Activated T-helper 1 cell treated with anti-CD3 and anti-CD28 coated beads, Interleukin-12 subunit alpha, Interleukin-12 subunit beta, Interleukin-2, Interleukin-4 antibody, amounts not matched to agents 30 ng/mL and 10 ng/mL and 1 ng/mL, durations not matched to agents 14 hours and 24 hours and 36 hours (primary cell): Measurements from ENCODE around the gene ARHGAP12. TPM values are rescaled to one million over a fixed set of nuclear protein-coding genes. Genes with fewer than 3 reads are reported as not detected.
"Not testable (repeated sequence)": the region's sequence is repeated elsewhere in the genome, so short reads cannot be mapped to it uniquely, and the experiment has no call there.

Source experiments
- DNase-seq: peaks from one replicate; pipeline ENCODE4 v3.0.0; 2021; ENCODE audit warnings: low spot score
- H3K27ac Mint-ChIP-seq: one replicate; pipeline ENCODE4 v1.8.0; 2021; ENCODE audit warnings: mild to moderate bottlenecking, mixed read lengths
- H3K27me3 Mint-ChIP-seq: one replicate; pipeline ENCODE4 v1.8.0; 2022; ENCODE audit warnings: mild to moderate bottlenecking, moderate library complexity, mixed read lengths; ENCODE audit not compliant: insufficient read depth
- H3K36me3 Mint-ChIP-seq: one replicate; pipeline ENCODE4 v1.8.0; 2021; ENCODE audit warnings: low read depth, mixed read lengths
- H3K4me1 Mint-ChIP-seq: one replicate; pipeline ENCODE4 v1.8.0; 2021; ENCODE audit warnings: low read depth, mixed read lengths
- H3K4me3 Mint-ChIP-seq: one replicate; pipeline ENCODE4 v1.8.0; 2021; ENCODE audit warnings: mild to moderate bottlenecking, moderate library complexity, mixed read lengths
- H3K9me3 Mint-ChIP-seq: one replicate; pipeline ENCODE4 v1.8.0; 2021; ENCODE audit warnings: mixed read lengths
- intact Hi-C: fragments of 100-400 bp; cut with micrococcal nuclease; formaldehyde crosslinking; loops from one replicate; pipeline ENCODE4 v1.15.1; 2024
- total RNA-seq: library from RNA; stranded (reverse); gene quantifications from 2 replicates; pipeline ENCODE4 v1.2.3, GENCODE V29; 2022

Gene ARHGAP12
- total RNA-seq, 1 donor from 2014 or later: 3.5 TPM

GRCh38 chr10:31912289-31912688 is 16.3 kb downstream of the ARHGAP12 start:
- Mint-ChIP-seq H3K4me1 (peaks cover 10% of the 10 kb centered on the region), H3K27ac (no peak overlapping the region), H3K4me3 (no peak overlapping the region), H3K9me3 (no peaks in the 10 kb centered on the region), H3K36me3 (peaks cover 10% of the 10 kb centered on the region), H3K27me3 (no peaks in the 10 kb centered on the region)
- no peak for DNase-seq
- intact Hi-C loops: no loop called here

GRCh38 chr10:31910016-31910415 is 18.6 kb downstream of the ARHGAP12 start:
- no peak for DNase-seq
- Mint-ChIP-seq H3K27me3 (no peaks in the 10 kb centered on the region), H3K27ac (no peak overlapping the region), H3K4me3 (no peak overlapping the region), H3K4me1 (peaks cover 10% of the 10 kb centered on the region), H3K9me3 (no peaks in the 10 kb centered on the region), H3K36me3 (peaks cover 12% of the 10 kb centered on the region)
- intact Hi-C loops: no loop called here

- H3K9me3 Mint-ChIP-seq: no peaks in the 10 kb centered on the region
- H3K36me3 Mint-ChIP-seq: peaks cover 12% of the 10 kb centered on the region
- no peak overlapping the region for H3K27ac Mint-ChIP-seq
- DNase-seq: no peak
- peaks cover 4% of the 10 kb centered on the region for H3K4me1 Mint-ChIP-seq
- H3K27me3 Mint-ChIP-seq: no peaks in the 10 kb centered on the region
- intact Hi-C loops: no loop called here
- H3K4me3 Mint-ChIP-seq: no peak overlapping the region
Measured at GRCh38 chr10:31908157-31908556, 20.5 kb downstream of the ARHGAP12 start.

GRCh38 chr10:31906039-31906438 is 22.6 kb downstream of the ARHGAP12 start:
- H3K27me3 Mint-ChIP-seq: no peaks in the 10 kb centered on the region
- no peak overlapping the region for H3K4me3 Mint-ChIP-seq
- H3K27ac Mint-ChIP-seq: no peak overlapping the region
- no peaks in the 10 kb centered on the region for H3K4me1 Mint-ChIP-seq
- peaks cover 12% of the 10 kb centered on the region for H3K36me3 Mint-ChIP-seq
- intact Hi-C loops: no loop called here
- H3K9me3 Mint-ChIP-seq: no peaks in the 10 kb centered on the region
- DNase-seq: no peak

- Mint-ChIP-seq H3K4me3 (no peak overlapping the region), H3K9me3 (no peaks in the 10 kb centered on the region), H3K4me1 (no peaks in the 10 kb centered on the region), H3K27ac (no peak overlapping the region), H3K27me3 (no peaks in the 10 kb centered on the region), H3K36me3 (peaks cover 13% of the 10 kb centered on the region)
- DNase-seq: no peak
- intact Hi-C loops: no loop called here
Measured at GRCh38 chr10:31905586-31905985, 23.0 kb downstream of the ARHGAP12 start.

- intact Hi-C loops: no loop called here
- H3K4me1 Mint-ChIP-seq: no peaks in the 10 kb centered on the region
Measured at GRCh38 chr10:31902625-31903024, 26.0 kb downstream of the ARHGAP12 start.

GRCh38 chr10:31897506-31897905 is 31.1 kb downstream of the ARHGAP12 start:
- no peaks in the 10 kb centered on the region for H3K27me3 Mint-ChIP-seq
- peaks cover 9% of the 10 kb centered on the region for H3K9me3 Mint-ChIP-seq
- no peaks in the 10 kb centered on the region for H3K4me1 Mint-ChIP-seq
- intact Hi-C loops: no loop called here
- no peak overlapping the region for H3K4me3 Mint-ChIP-seq
- H3K27ac Mint-ChIP-seq: no peak overlapping the region
- peaks cover 9% of the 10 kb centered on the region for H3K36me3 Mint-ChIP-seq
- DNase-seq: no peak

More at GRCh38 chr10:31902625-31903024, 26.0 kb downstream of the ARHGAP12 start:
- H3K27me3 Mint-ChIP-seq: no peaks in the 10 kb centered on the region
- H3K9me3 Mint-ChIP-seq: no peaks in the 10 kb centered on the region
- peaks cover 8% of the 10 kb centered on the region for H3K36me3 Mint-ChIP-seq
- no peak overlapping the region for H3K4me3 Mint-ChIP-seq
- H3K27ac Mint-ChIP-seq: no peak overlapping the region
- DNase-seq: no peak

GRCh38 chr10:31896968-31897384 is 31.7 kb downstream of the ARHGAP12 start:
- intact Hi-C loops: no loop called here
- Mint-ChIP-seq H3K9me3 (peaks cover 12% of the 10 kb centered on the region), H3K27ac (no peak overlapping the region), H3K4me3 (no peak overlapping the region), H3K27me3 (no peaks in the 10 kb centered on the region), H3K4me1 (no peaks in the 10 kb centered on the region), H3K36me3 (peaks cover 9% of the 10 kb centered on the region)
- DNase-seq: no peak

- H3K4me1 Mint-ChIP-seq, intact Hi-C loops, DNase-seq, H3K36me3 Mint-ChIP-seq, H3K4me3 Mint-ChIP-seq, H3K27me3 Mint-ChIP-seq, H3K27ac Mint-ChIP-seq: not testable (repeated sequence)
- peaks cover 12% of the 10 kb centered on the region for H3K9me3 Mint-ChIP-seq
Measured at GRCh38 chr10:31895722-31896121, 32.9 kb downstream of the ARHGAP12 start.

GRCh38 chr10:31888442-31888841 is 40.2 kb downstream of the ARHGAP12 start:
- intact Hi-C loops: no loop called here
- Mint-ChIP-seq H3K27ac (no peak overlapping the region), H3K9me3 (peaks cover 11% of the 10 kb centered on the region), H3K4me1 (no peaks in the 10 kb centered on the region), H3K27me3 (no peaks in the 10 kb centered on the region), H3K4me3 (no peak overlapping the region), H3K36me3 (peaks cover 5% of the 10 kb centered on the region)
- no peak for DNase-seq

- H3K9me3 Mint-ChIP-seq: peaks cover 6% of the 10 kb centered on the region
- no peak for DNase-seq
- no peaks in the 10 kb centered on the region for H3K4me1 Mint-ChIP-seq
- H3K4me3 Mint-ChIP-seq: no peak overlapping the region
- no peaks in the 10 kb centered on the region for H3K27me3 Mint-ChIP-seq
- intact Hi-C loops: no loop called here
- H3K27ac Mint-ChIP-seq: no peak overlapping the region
- peaks cover 1% of the 10 kb centered on the region for H3K36me3 Mint-ChIP-seq
Measured at GRCh38 chr10:31887850-31888249, 40.8 kb downstream of the ARHGAP12 start.

- no peaks in the 10 kb centered on the region for H3K27me3 Mint-ChIP-seq
- no peaks in the 10 kb centered on the region for H3K4me1 Mint-ChIP-seq
- DNase-seq: no peak
- intact Hi-C loops: no loop called here
- no peak overlapping the region for H3K27ac Mint-ChIP-seq
- H3K4me3 Mint-ChIP-seq: no peak overlapping the region
- no peaks in the 10 kb centered on the region for H3K9me3 Mint-ChIP-seq
- H3K36me3 Mint-ChIP-seq: peaks cover 1% of the 10 kb centered on the region
Measured at GRCh38 chr10:31886885-31887284, 41.7 kb downstream of the ARHGAP12 start.

GRCh38 chr10:31885971-31886370 is 42.7 kb downstream of the ARHGAP12 start:
- peaks cover 1% of the 10 kb centered on the region for H3K36me3 Mint-ChIP-seq
- no peaks in the 10 kb centered on the region for H3K9me3 Mint-ChIP-seq
- H3K27me3 Mint-ChIP-seq: no peaks in the 10 kb centered on the region
- intact Hi-C loops: no loop called here
- H3K27ac Mint-ChIP-seq: no peak overlapping the region
- H3K4me3 Mint-ChIP-seq: no peak overlapping the region
- no peak for DNase-seq
- H3K4me1 Mint-ChIP-seq: no peaks in the 10 kb centered on the region

GRCh38 chr10:31884386-31884785 is 44.2 kb downstream of the ARHGAP12 start:
- DNase-seq: no peak
- intact Hi-C loops: no loop called here
- no peak overlapping the region for H3K4me3 Mint-ChIP-seq
- H3K9me3 Mint-ChIP-seq: no peaks in the 10 kb centered on the region
- peaks cover 1% of the 10 kb centered on the region for H3K36me3 Mint-ChIP-seq
- no peak overlapping the region for H3K27ac Mint-ChIP-seq
- H3K4me1 Mint-ChIP-seq: no peaks in the 10 kb centered on the region
- H3K27me3 Mint-ChIP-seq: peaks cover 4% of the 10 kb centered on the region
